A549 (cell line): Measurements from ENCODE around the gene SETDB1.

Experiments used
- CHD4 ChIP-seq: fragments of 200-600 bp; sonication (generic); IDR thresholded peaks from 2 replicates; pipeline ENCODE4 v1.6.1; 2016; ENCODE audit warnings: antibody characterized with exemption, mild to moderate bottlenecking, borderline replicate concordance
- POLR2A ChIP-seq: IDR thresholded peaks from 2 replicates; pipeline ENCODE4 v1.6.1; 2012; ENCODE audit warnings: mild to moderate bottlenecking, low read length
- SREBF2 ChIP-seq: fragments of 450-650 bp; IDR thresholded peaks from 2 replicates; pipeline ENCODE4 v1.6.1; 2014; ENCODE audit warnings: mild to moderate bottlenecking, moderate library complexity
- TF ChIP-seq, protein P1 (sequence below): fragments of >200 bp; sonication (Bioruptor Twin); formaldehyde crosslinking; IDR thresholded peaks from 3 replicates; pipeline ENCODE4 v1.5.1; 2016
- TF ChIP-seq, protein P2 (sequence below): fragments of 450-650 bp; IDR thresholded peaks from 2 replicates; pipeline ENCODE4 v1.6.1; 2014; ENCODE audit warnings: antibody characterized with exemption
- TF ChIP-seq, protein P3 (sequence below): fragments of 200-600 bp; sonication (generic); IDR thresholded peaks from 2 replicates; pipeline ENCODE4 v1.6.1; 2016; ENCODE audit warnings: antibody characterized with exemption, mild to moderate bottlenecking, moderate library complexity

DNA sequence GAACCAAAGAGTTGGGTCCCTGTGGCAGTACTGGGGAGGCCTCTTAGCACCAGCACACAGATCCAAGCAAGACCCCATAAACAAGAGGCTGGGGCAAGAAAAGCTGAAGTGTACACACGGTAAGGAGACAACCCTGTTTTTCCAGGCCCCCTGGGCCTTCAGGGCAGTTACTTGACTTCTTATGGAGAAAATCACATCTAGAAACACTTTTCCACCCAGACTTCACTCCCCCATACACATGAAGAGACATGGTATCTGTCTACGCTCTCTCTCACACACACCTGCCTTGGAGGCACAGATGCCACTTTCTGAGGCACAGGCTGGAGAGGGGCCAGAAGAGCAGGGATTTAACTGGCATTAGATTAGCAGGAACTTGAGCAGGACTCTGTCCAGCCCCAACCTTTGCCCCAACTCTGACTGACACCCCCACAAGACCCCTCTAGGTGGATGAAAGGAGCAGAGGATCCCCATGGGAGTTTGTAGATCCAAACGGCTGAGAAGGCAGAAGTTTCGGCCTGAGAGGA lies 46.3 kb downstream of the SETDB1 start:
- TF ChIP-seq SREBF2 (no peak), POLR2A (no peak), CHD4 (no peak)
- TF ChIP-seq, protein P1, sequence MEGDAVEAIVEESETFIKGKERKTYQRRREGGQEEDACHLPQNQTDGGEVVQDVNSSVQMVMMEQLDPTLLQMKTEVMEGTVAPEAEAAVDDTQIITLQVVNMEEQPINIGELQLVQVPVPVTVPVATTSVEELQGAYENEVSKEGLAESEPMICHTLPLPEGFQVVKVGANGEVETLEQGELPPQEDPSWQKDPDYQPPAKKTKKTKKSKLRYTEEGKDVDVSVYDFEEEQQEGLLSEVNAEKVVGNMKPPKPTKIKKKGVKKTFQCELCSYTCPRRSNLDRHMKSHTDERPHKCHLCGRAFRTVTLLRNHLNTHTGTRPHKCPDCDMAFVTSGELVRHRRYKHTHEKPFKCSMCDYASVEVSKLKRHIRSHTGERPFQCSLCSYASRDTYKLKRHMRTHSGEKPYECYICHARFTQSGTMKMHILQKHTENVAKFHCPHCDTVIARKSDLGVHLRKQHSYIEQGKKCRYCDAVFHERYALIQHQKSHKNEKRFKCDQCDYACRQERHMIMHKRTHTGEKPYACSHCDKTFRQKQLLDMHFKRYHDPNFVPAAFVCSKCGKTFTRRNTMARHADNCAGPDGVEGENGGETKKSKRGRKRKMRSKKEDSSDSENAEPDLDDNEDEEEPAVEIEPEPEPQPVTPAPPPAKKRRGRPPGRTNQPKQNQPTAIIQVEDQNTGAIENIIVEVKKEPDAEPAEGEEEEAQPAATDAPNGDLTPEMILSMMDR = no peak
- TF ChIP-seq, protein P2, sequence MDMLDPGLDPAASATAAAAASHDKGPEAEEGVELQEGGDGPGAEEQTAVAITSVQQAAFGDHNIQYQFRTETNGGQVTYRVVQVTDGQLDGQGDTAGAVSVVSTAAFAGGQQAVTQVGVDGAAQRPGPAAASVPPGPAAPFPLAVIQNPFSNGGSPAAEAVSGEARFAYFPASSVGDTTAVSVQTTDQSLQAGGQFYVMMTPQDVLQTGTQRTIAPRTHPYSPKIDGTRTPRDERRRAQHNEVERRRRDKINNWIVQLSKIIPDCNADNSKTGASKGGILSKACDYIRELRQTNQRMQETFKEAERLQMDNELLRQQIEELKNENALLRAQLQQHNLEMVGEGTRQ = no peak
- TF ChIP-seq, protein P3, sequence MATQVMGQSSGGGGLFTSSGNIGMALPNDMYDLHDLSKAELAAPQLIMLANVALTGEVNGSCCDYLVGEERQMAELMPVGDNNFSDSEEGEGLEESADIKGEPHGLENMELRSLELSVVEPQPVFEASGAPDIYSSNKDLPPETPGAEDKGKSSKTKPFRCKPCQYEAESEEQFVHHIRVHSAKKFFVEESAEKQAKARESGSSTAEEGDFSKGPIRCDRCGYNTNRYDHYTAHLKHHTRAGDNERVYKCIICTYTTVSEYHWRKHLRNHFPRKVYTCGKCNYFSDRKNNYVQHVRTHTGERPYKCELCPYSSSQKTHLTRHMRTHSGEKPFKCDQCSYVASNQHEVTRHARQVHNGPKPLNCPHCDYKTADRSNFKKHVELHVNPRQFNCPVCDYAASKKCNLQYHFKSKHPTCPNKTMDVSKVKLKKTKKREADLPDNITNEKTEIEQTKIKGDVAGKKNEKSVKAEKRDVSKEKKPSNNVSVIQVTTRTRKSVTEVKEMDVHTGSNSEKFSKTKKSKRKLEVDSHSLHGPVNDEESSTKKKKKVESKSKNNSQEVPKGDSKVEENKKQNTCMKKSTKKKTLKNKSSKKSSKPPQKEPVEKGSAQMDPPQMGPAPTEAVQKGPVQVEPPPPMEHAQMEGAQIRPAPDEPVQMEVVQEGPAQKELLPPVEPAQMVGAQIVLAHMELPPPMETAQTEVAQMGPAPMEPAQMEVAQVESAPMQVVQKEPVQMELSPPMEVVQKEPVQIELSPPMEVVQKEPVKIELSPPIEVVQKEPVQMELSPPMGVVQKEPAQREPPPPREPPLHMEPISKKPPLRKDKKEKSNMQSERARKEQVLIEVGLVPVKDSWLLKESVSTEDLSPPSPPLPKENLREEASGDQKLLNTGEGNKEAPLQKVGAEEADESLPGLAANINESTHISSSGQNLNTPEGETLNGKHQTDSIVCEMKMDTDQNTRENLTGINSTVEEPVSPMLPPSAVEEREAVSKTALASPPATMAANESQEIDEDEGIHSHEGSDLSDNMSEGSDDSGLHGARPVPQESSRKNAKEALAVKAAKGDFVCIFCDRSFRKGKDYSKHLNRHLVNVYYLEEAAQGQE = no peak
